SU-DHL-6 (cell line): ENCODE results near the gene DOCK3.

ENCODE experiments used
- CTCF ChIP-seq: fragments of 200-600 bp; sonication (generic); IDR thresholded peaks from one replicate; pipeline ENCODE4 v1.5.1; 2017; ENCODE audit warnings: antibody characterized with exemption, mild to moderate bottlenecking, low read length, moderate library complexity; ENCODE audit not compliant: insufficient read depth, poor library complexity, severe bottlenecking
- EZH2phosphoT487 ChIP-seq: fragments of 200-600 bp; sonication (generic), shearing (Covaris generic); conservative IDR thresholded peaks from 2 replicates; pipeline ENCODE4 v1.6.1; 2018; ENCODE audit warnings: mild to moderate bottlenecking, antibody characterized with exemption, low read length, moderate library complexity, mixed read lengths

GRCh38 chr3:50792568-50792967 lies 117.8 kb downstream of the DOCK3 start:
- TF ChIP-seq CTCF (no peak), EZH2phosphoT487 (no peak)
